ENCODE results near the gene PLEKHN1. TPM values are rescaled to one million over a fixed set of nuclear protein-coding genes. Genes with fewer than 3 reads are reported as not detected.

The PLEKHN1 gene
- total RNA-seq, 2 donors from 2014 or later, result 1.5 to 4.6 TPM

- Histone ChIP-seq H3K9me3 (ENCODE audit: control insufficient read depth, low read length) (no peaks in the 10 kb centered on the region), H3K36me3 (ENCODE audit: control insufficient read depth, insufficient read depth, low read length) (peaks cover 20% of the 10 kb centered on the region), H3K27me3 (ENCODE audit: control insufficient read depth, insufficient read depth, low read length, poor library complexity, severe bottlenecking) (no peaks in the 10 kb centered on the region), H3K9ac (ENCODE audit: extremely low read depth, low read length, poor library complexity, severe bottlenecking) (no peak overlapping the region), H3K27ac (ENCODE audit: low read depth, low read length) (peak overlapping the region; percentile 95), H3K4me3 (ENCODE audit: low read length) (no peak overlapping the region), H3K4me1 (ENCODE audit: control insufficient read depth, insufficient read depth, low read length) (peaks cover 11% of the 10 kb centered on the region)
- H3K4me1 Mint-ChIP-seq, result peaks cover 8% of the 10 kb centered on the region
- TF ChIP-seq, protein P1, sequence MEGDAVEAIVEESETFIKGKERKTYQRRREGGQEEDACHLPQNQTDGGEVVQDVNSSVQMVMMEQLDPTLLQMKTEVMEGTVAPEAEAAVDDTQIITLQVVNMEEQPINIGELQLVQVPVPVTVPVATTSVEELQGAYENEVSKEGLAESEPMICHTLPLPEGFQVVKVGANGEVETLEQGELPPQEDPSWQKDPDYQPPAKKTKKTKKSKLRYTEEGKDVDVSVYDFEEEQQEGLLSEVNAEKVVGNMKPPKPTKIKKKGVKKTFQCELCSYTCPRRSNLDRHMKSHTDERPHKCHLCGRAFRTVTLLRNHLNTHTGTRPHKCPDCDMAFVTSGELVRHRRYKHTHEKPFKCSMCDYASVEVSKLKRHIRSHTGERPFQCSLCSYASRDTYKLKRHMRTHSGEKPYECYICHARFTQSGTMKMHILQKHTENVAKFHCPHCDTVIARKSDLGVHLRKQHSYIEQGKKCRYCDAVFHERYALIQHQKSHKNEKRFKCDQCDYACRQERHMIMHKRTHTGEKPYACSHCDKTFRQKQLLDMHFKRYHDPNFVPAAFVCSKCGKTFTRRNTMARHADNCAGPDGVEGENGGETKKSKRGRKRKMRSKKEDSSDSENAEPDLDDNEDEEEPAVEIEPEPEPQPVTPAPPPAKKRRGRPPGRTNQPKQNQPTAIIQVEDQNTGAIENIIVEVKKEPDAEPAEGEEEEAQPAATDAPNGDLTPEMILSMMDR (conservative IDR thresholded peaks at IDR 0.05), result peak; percentile 60
- 7 to 90% methylated on average over 3 to 68 of the region's 91 CpGs for WGBS, 2 experiments (ENCODE audit: insufficient coverage in 1 of 2, insufficient read length in 1 of 2)
- H3K27me3 Mint-ChIP-seq (ENCODE audit: insufficient read depth), result peaks cover 19% of the 10 kb centered on the region
- peak overlapping the region; percentile 26 for H3K4me3 Mint-ChIP-seq
- H3K27ac Mint-ChIP-seq, result no peak overlapping the region
- DNase-seq, result peak; percentile 92
- peaks cover 16% of the 10 kb centered on the region for H3K36me3 Mint-ChIP-seq (ENCODE audit: low read depth)
- no peaks in the 10 kb centered on the region for H3K9me3 Mint-ChIP-seq
Observed at GRCh38 chr1:1019122-1019999, 53.1 kb downstream of the PLEKHN1 start.

DNA sequence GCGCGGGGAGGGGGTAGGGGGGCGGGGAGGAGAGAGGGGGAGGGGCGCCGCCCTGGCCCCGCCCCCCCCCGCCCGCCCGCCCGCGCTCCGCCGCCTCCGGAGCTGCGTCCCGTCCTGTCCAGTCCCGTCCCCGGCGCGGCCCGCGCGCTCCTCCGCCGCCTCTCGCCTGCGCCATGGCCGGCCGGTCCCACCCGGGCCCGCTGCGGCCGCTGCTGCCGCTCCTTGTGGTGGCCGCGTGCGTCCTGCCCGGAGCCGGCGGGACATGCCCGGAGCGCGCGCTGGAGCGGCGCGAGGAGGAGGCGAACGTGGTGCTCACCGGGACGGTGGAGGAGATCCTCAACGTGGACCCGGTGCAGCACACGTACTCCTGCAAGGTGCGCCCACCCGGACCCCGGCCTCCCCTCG is 53.7 kb downstream of the PLEKHN1 start, which contains the start of gene AGRN:
TSS of gene AGRN (plus strand) at position 121 of the 405 bp plus-strand sequence. CDS start at position 174, 53 bp downstream.
- peaks cover 10% of the 10 kb centered on the region for H3K4me1 Mint-ChIP-seq
- peaks cover 21% of the 10 kb centered on the region for H3K36me3 ChIP-seq (ENCODE audit: control insufficient read depth, insufficient read depth, low read length)
- H3K27ac Mint-ChIP-seq, result no peak within 1 kb of the TSS
- peak within 1 kb of the TSS; percentile 59 for H3K9ac ChIP-seq (ENCODE audit: extremely low read depth, low read length, poor library complexity, severe bottlenecking)
- peak within 1 kb of the TSS; percentile 59 for H3K4me3 Mint-ChIP-seq
- peak within 1 kb of the TSS; percentile 95 for H3K27ac ChIP-seq (ENCODE audit: low read depth, low read length)
- H3K4me3 ChIP-seq (ENCODE audit: low read length), result peak within 1 kb of the TSS; percentile 80
- DNase-seq, result peak; percentile 82
- 0% methylated on average over 15 to 50 of the region's 58 CpGs for whole genome bisulfite sequencing, 2 experiments (ENCODE audit: insufficient coverage in 1 of 2, insufficient read length in 1 of 2)
- peaks cover 17% of the 10 kb centered on the region for H3K27me3 Mint-ChIP-seq (ENCODE audit: insufficient read depth)
- TF ChIP-seq, protein P1 (conservative IDR thresholded peaks at IDR 0.05), result no peak
- H3K27me3 ChIP-seq (ENCODE audit: control insufficient read depth, insufficient read depth, low read length, poor library complexity, severe bottlenecking), result no peaks in the 10 kb centered on the region
- no peaks in the 10 kb centered on the region for H3K9me3 ChIP-seq (ENCODE audit: control insufficient read depth, low read length)
- H3K36me3 Mint-ChIP-seq (ENCODE audit: low read depth), result peaks cover 16% of the 10 kb centered on the region
- peaks cover 15% of the 10 kb centered on the region for H3K4me1 ChIP-seq (ENCODE audit: control insufficient read depth, insufficient read depth, low read length)
- no peaks in the 10 kb centered on the region for H3K9me3 Mint-ChIP-seq

DNA sequence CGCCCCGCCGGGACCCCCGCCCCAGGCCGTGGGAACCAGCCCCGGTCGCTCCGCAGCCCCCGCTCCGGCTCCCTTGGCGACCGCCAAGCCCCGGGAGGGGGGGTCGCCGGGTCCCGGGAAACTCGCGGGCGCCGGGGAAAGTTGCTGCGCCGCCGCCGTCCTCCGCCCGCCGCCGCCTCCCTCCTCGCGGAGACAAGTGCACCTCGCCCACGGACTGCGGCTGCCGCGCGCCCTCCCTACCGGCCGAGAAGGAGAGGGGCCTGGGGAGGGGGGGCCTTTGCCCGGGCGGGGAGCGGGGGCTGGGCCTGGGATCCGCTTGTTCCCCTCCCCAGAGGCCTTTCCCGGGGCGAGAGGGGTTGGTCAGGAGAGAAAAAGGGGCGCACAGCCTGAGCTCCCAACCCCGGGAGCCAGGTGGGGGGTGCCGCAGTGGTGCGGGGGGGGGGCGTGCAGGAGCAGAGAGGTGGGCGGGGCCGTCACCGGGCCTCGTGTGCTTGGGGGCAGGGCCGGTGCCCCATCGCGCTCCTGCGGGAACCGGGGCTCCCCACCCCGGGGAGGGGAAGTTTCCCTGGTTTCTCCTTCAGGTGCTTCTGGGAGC is 54.2 kb downstream of the PLEKHN1 start:
- Histone ChIP-seq H3K9me3 (ENCODE audit: control insufficient read depth, low read length) (no peaks in the 10 kb centered on the region), H3K27me3 (ENCODE audit: control insufficient read depth, insufficient read depth, low read length, poor library complexity, severe bottlenecking) (no peaks in the 10 kb centered on the region), H3K9ac (ENCODE audit: extremely low read depth, low read length, poor library complexity, severe bottlenecking) (peak overlapping the region; percentile 59), H3K4me1 (ENCODE audit: control insufficient read depth, insufficient read depth, low read length) (peaks cover 18% of the 10 kb centered on the region), H3K36me3 (ENCODE audit: control insufficient read depth, insufficient read depth, low read length) (peaks cover 21% of the 10 kb centered on the region), H3K27ac (ENCODE audit: low read depth, low read length) (peak overlapping the region; percentile 53), H3K4me3 (ENCODE audit: low read length) (peak overlapping the region; percentile 80)
- H3K4me1 Mint-ChIP-seq, result peaks cover 10% of the 10 kb centered on the region
- H3K27ac Mint-ChIP-seq, result no peak overlapping the region
- peaks cover 17% of the 10 kb centered on the region for H3K27me3 Mint-ChIP-seq (ENCODE audit: insufficient read depth)
- H3K4me3 Mint-ChIP-seq, result peak overlapping the region; percentile 59
- H3K9me3 Mint-ChIP-seq, result no peaks in the 10 kb centered on the region
- peaks cover 16% of the 10 kb centered on the region for H3K36me3 Mint-ChIP-seq (ENCODE audit: low read depth)
- DNase-seq, result peak; percentile 70
- 0% methylated on average over 56 of the region's 59 CpGs; no CpG with 5 or more reads in 1 of the 2 experiments for WGBS, 2 experiments (ENCODE audit: insufficient coverage in 1 of 2, insufficient read length in 1 of 2)
- TF ChIP-seq, protein P1 (conservative IDR thresholded peaks at IDR 0.05), result no peak
